IMR-90 (cell line): ENCODE measurements around the gene PPM1H. TPM values are rescaled to one million over a fixed set of nuclear protein-coding genes. Genes with fewer than 3 reads are reported as not detected.
A peak's percentile ranks its signal among the peaks of the same experiment; 100 is the strongest.

Experiments
- ATAC-seq: fragments of 200-7000 bp; cut with Tn5 transposase; 2 replicates; pipeline ENCODE4 v1.9.1; 2020; ENCODE audit warnings: low read depth, mild to moderate bottlenecking, moderate library complexity
- BruUV-seq: library from RNA; stranded (reverse); fragments of 400-500 nt; replicated peaks from 2 replicates; lab custom pipeline; 2021; lab: Mats Ljungman, UMichigan
- CTCF ChIA-PET: fragments of 300-600 bp; formaldehyde crosslinking; extraction: SDS; loops from one replicate; lab custom pipeline; 2021; ENCODE audit warnings: antibody characterized with exemption; lab: Yijun Ruan, JAX
- POLR2A ChIA-PET: fragments of 300-600 bp; sonication (Branson Sonifier 250); formaldehyde crosslinking; loops from one replicate; lab custom pipeline; 2022; ENCODE audit warnings: antibody characterized with exemption; ENCODE audit not compliant: unreplicated experiment; lab: Charles Lee
- DNase-seq: peaks from one replicate; pipeline ENCODE4 v3.0.0; 2013
- H2AFZ ChIP-seq: replicated peaks from 2 replicates; pipeline ENCODE3; 2013; ENCODE audit warnings: low read length, mild to moderate bottlenecking; ENCODE audit not compliant: poor library complexity
- H2AK5ac ChIP-seq: 2 replicates; pipeline ENCODE4 v1.6.1; 2013; ENCODE audit warnings: low read depth, low read length, inconsistent platforms
- H2AK9ac ChIP-seq: replicated peaks from 2 replicates; pipeline ENCODE3; 2013; ENCODE audit warnings: mild to moderate bottlenecking, low read depth, low read length, moderate library complexity; ENCODE audit not compliant: poor library complexity
- H2BK120ac ChIP-seq: 2 replicates; pipeline ENCODE4 v1.6.1; 2013; ENCODE audit warnings: low read depth, low read length, inconsistent platforms
- H2BK15ac ChIP-seq: 3 replicates; pipeline ENCODE4 v1.6.1; 2013; ENCODE audit warnings: low read depth, low read length, inconsistent platforms
- H2BK20ac ChIP-seq: 2 replicates; pipeline ENCODE4 v1.6.1; 2013; ENCODE audit warnings: low read depth, mild to moderate bottlenecking, inconsistent platforms, low read length, moderate library complexity
- H2BK5ac ChIP-seq: 2 replicates; pipeline ENCODE4 v1.6.1; 2013; ENCODE audit warnings: mild to moderate bottlenecking, low read depth, low read length, inconsistent platforms; ENCODE audit not compliant: poor library complexity, severe bottlenecking
- H3K14ac ChIP-seq: replicated peaks from 2 replicates; pipeline ENCODE4 v1.6.1; 2013; ENCODE audit warnings: low read depth, low read length, inconsistent platforms
- H3K18ac ChIP-seq: 2 replicates; pipeline ENCODE4 v1.6.1; 2013; ENCODE audit warnings: low read depth, low read length, control low read depth
- H3K23ac ChIP-seq: 2 replicates; pipeline ENCODE4 v1.6.1; 2013; ENCODE audit warnings: low read depth, low read length, inconsistent platforms
- H3K27ac ChIP-seq: 2 replicates; pipeline ENCODE4 v1.5.1; 2013; ENCODE audit warnings: mild to moderate bottlenecking, control low read depth, low read length; ENCODE audit not compliant: insufficient read depth
- H3K27me3 ChIP-seq: 2 replicates; pipeline ENCODE4 v1.6.1; 2013; ENCODE audit warnings: low read length; ENCODE audit not compliant: control insufficient read depth, insufficient read depth
- H3K36me3 ChIP-seq: 2 replicates; pipeline ENCODE4 v1.6.1; 2013; ENCODE audit warnings: low read length, mixed read lengths; ENCODE audit not compliant: control insufficient read depth, insufficient read depth
- H3K4ac ChIP-seq: 2 replicates; pipeline ENCODE4 v1.6.1; 2013; ENCODE audit warnings: low read depth, low read length, inconsistent platforms
- H3K4me1 ChIP-seq: 2 replicates; pipeline ENCODE4 v1.6.1; 2013; ENCODE audit warnings: low read length, mixed read lengths; ENCODE audit not compliant: control insufficient read depth, insufficient read depth
- H3K4me2 ChIP-seq: 2 replicates; pipeline ENCODE4 v1.6.1; 2013; ENCODE audit warnings: low read depth, mild to moderate bottlenecking, control low read depth, low read length, moderate library complexity
- H3K4me3 ChIP-seq: 2 replicates; pipeline ENCODE4 v1.5.1; 2013; ENCODE audit warnings: low read depth, mild to moderate bottlenecking, control low read depth, low read length, moderate library complexity; ENCODE audit not compliant: insufficient read depth
- H3K56ac ChIP-seq: 2 replicates; pipeline ENCODE4 v1.6.1; 2013; ENCODE audit warnings: low read length, inconsistent platforms; ENCODE audit not compliant: insufficient read depth; ENCODE audit errors: extremely low read depth
- H3K79me1 ChIP-seq, 2 experiments: 2 replicates each; pipeline ENCODE4 v1.6.1; 2013; ENCODE audit warnings: low read length in 2 of 2, inconsistent platforms in 1 of 2, low read depth in 1 of 2
- H3K9ac ChIP-seq: 2 replicates; pipeline ENCODE4 v1.6.1; 2013; ENCODE audit warnings: low read depth, low read length, control low read depth
- H3K9me1 ChIP-seq: 2 replicates; pipeline ENCODE4 v1.6.1; 2013; ENCODE audit warnings: low read length, inconsistent platforms; ENCODE audit not compliant: insufficient read depth
- H3K9me3 ChIP-seq: 2 replicates; pipeline ENCODE4 v1.6.1; 2013; ENCODE audit warnings: low read length; ENCODE audit not compliant: control insufficient read depth, insufficient read depth
- H4K20me1 ChIP-seq: 2 replicates; pipeline ENCODE4 v1.6.1; 2013; ENCODE audit warnings: low read length, inconsistent platforms; ENCODE audit not compliant: insufficient read depth
- H4K5ac ChIP-seq: 2 replicates; pipeline ENCODE4 v1.6.1; 2013; ENCODE audit warnings: mild to moderate bottlenecking, low read depth, low read length, control low read depth
- H4K8ac ChIP-seq, 2 experiments: 2 replicates each; pipeline ENCODE4 v1.6.1; 2013; ENCODE audit warnings: low read depth in 2 of 2, low read length in 2 of 2, control low read depth in 1 of 2, inconsistent platforms in 1 of 2
- H4K91ac ChIP-seq: 2 replicates; pipeline ENCODE4 v1.6.1; 2013; ENCODE audit warnings: low read depth, low read length, inconsistent platforms; ENCODE audit not compliant: insufficient read depth
- RFX5 ChIP-seq: IDR thresholded peaks from 2 replicates; pipeline ENCODE4 v1.8.0; 2012; ENCODE audit warnings: low read depth, mild to moderate bottlenecking, low read length, moderate library complexity
- WGBS, 2 experiments: methylation state at CpG; one replicate each; pipeline versions ENCODE4 v1.1.5 to v1.1.7; 2013; ENCODE audit warnings: missing lambda C conversion rate in 2 of 2; ENCODE audit not compliant: insufficient read length in 1 of 2; ENCODE audit errors: extremely low coverage in 2 of 2; 5-methylcytosine and 5-hydroxymethylcytosine counted together
- dilution Hi-C: fragments of 300-500 bp; cut with HindIII; formaldehyde crosslinking; loops from one replicate; pipeline ENCODE4 v1.14.3; 2018; ENCODE audit warnings: low sequenced_read_pairs; ENCODE audit not compliant: unreplicated experiment
- in situ Hi-C: fragments of 300-500 bp; cut with MboI; formaldehyde crosslinking; loops from 3 replicates; pipeline ENCODE4 v1.14.3; 2019; ENCODE audit warnings: low sequenced_read_pairs, inconsistent platforms, mixed read lengths
- intact Hi-C: fragments of 100-400 bp; cut with micrococcal nuclease; formaldehyde crosslinking; loops from 2 replicates; pipeline ENCODE4 v1.10.0; 2022
- polyA plus RNA-seq, 3 experiments: library from polyadenylated mRNA; depleted of rRNA; stranded (reverse); fragments of >200 nt; gene quantifications; 2 replicates each; pipeline ENCODE4 v1.2.3, GENCODE V29; 2012; ENCODE audit warnings: low replicate concordance in 1 of 3
- total RNA-seq: library from RNA; depleted of rRNA; stranded (reverse); fragments of >200 nt; gene quantifications from 2 replicates; pipeline ENCODE4 v1.2.3, GENCODE V29; 2012

The PPM1H gene
- total and polyA plus RNA-seq, 2 of the 4 experiments (the other 2 are of a cell fraction), result 0.14 to 0.18 TPM

- no peak overlapping the region for H3K4me2 ChIP-seq
- H2AK5ac ChIP-seq, result no peak overlapping the region
- intact Hi-C loops, result no loop called here
- peaks cover 3% of the 10 kb centered on the region; the same call in 1 of the 2 replicates for H3K4me1 ChIP-seq
- peak overlapping the region; percentile 46 for H2AFZ ChIP-seq
- no peak overlapping the region; the same call in 1 of the 2 replicates for H2BK20ac ChIP-seq
- DNase-seq (no peak), ATAC-seq (no peak; the same call in 1 of the 2 replicates)
- 21% methylated on average over 2 of the region's 2 CpGs; no CpG with 5 or more reads in 1 of the 2 experiments for WGBS, 2 experiments
- no peak overlapping the region for H3K23ac ChIP-seq
- no peak overlapping the region for H3K9ac ChIP-seq
- in situ Hi-C loops, result no loop called here
- H3K79me1 ChIP-seq, result no peaks in the 10 kb centered on the region
- H3K36me3 ChIP-seq, result no peaks in the 10 kb centered on the region
- TF ChIP-seq RFX5, result no peak
- H3K56ac ChIP-seq, result no peak overlapping the region
- no peaks in the 10 kb centered on the region for H3K9me3 ChIP-seq
- H4K91ac ChIP-seq, result no peak overlapping the region
- dilution Hi-C loops, result no loop called here
- no peaks in the 10 kb centered on the region for H4K20me1 ChIP-seq
- H3K4me3 ChIP-seq, result no peak overlapping the region
- no peak overlapping the region for H3K27ac ChIP-seq
- H2BK120ac ChIP-seq, result no peak overlapping the region
- no peak overlapping the region for H3K4ac ChIP-seq
- peaks cover 3% of the 10 kb centered on the region; the same call in 1 of the 2 replicates for H3K9me1 ChIP-seq
- peak overlapping the region; percentile 52 for H2AK9ac ChIP-seq
- no peak overlapping the region for H3K14ac ChIP-seq
- no peak overlapping the region for H2BK5ac ChIP-seq
- no peak overlapping the region for H4K5ac ChIP-seq
- H3K18ac ChIP-seq, result 0 out of 2 replicates have a peak overlapping the region, but pooled peaks have one; percentile 36
- ChIA-PET CTCF (interaction anchor here (1.1 kb wide), 1 partner anchor 10 kb away, joined by 3 read pairs; no protein-coding TSS in a partner anchor), POLR2A (no interaction called here)
- BruUV-seq, result no TSS peak
- H2BK15ac ChIP-seq, result no peak overlapping the region
- H3K27me3 ChIP-seq, result no peaks in the 10 kb centered on the region
- no peak overlapping the region for H4K8ac ChIP-seq
Measured at GRCh38 chr12:62709311-62709710, 225.6 kb downstream of the PPM1H start.
